Gastrocnemius medialis (tissue), 4 donors: ENCODE data around the gene PHLDA2.

Experiments used
- CTCF ChIP-seq, 5 experiments: fragments of 450-650 bp in 3 of 5; fragments of 200-600 bp in 2 of 5; sonication (generic) in 2 of 5; IDR thresholded peaks in 4 of 5; conservative IDR thresholded peaks in 1 of 5; 1 replicate in 4 of 5; 2 replicates in 1 of 5; pipeline ENCODE4 v1.5.1; 2016 to 2019; ENCODE audit warnings: antibody characterized with exemption in 5 of 5, mild to moderate bottlenecking in 3 of 5, moderate library complexity in 3 of 5
- POLR2A ChIP-seq, 2 donors: fragments of 450-650 bp; IDR thresholded peaks; one replicate each; pipeline ENCODE4 v1.6.1; 2017; ENCODE audit warnings: antibody characterized with exemption in 2 of 2, mild to moderate bottlenecking in 2 of 2, moderate library complexity in 2 of 2

- TF ChIP-seq POLR2A (IDR thresholded peaks at IDR 0.05) (no peak), CTCF (IDR thresholded peaks at IDR 0.05 in 4 of 5, conservative IDR thresholded peaks at IDR 0.05 in 1 of 5) (no peak)
Observed at GRCh38 chr11:2921261-2921660, 8.0 kb downstream of the PHLDA2 start.
